H1 (cell line): ENCODE data around the gene GREB1.
A peak's percentile ranks its signal among the peaks of the same experiment; 100 is the strongest.

ENCODE experiments used
- BCL11A ChIP-seq, 2 experiments: IDR thresholded peaks; one replicate each; pipeline ENCODE4 v1.6.1; 2011; ENCODE audit warnings: low read depth in 2 of 2, low read length in 2 of 2, mild to moderate bottlenecking in 2 of 2
- CTCF ChIP-seq, 3 experiments: IDR thresholded peaks; 1 replicate in 2 of 3; 2 replicates in 1 of 3; pipeline versions ENCODE4 v1.5.1 to v1.6.1; 2011; ENCODE audit warnings: low read length in 3 of 3, mild to moderate bottlenecking in 3 of 3, inconsistent platforms in 2 of 3, low read depth in 1 of 3, moderate library complexity in 1 of 3; ENCODE audit not compliant: insufficient read depth in 1 of 3; ENCODE audit errors: control extremely low read depth in 1 of 3
- POLR2A ChIP-seq, 2 experiments: IDR thresholded peaks; 1 replicate in 1 of 2; 2 replicates in 1 of 2; pipeline ENCODE4 v1.6.1; 2011; ENCODE audit warnings: low read depth in 2 of 2, low read length in 2 of 2, mild to moderate bottlenecking in 2 of 2; ENCODE audit errors: control extremely low read depth in 1 of 2
- POLR2AphosphoS5 ChIP-seq: IDR thresholded peaks from 2 replicates; pipeline ENCODE4 v1.6.1; 2011; ENCODE audit warnings: low read depth, low read length
- TAF7 ChIP-seq: optimal IDR thresholded peaks from 2 replicates; pipeline ENCODE3; 2011; ENCODE audit warnings: low read depth, mild to moderate bottlenecking, inconsistent platforms, low read length, moderate library complexity, borderline replicate concordance

GRCh38 chr2:11688222-11689069 is 154.6 kb downstream of the GREB1 start:
- TF ChIP-seq POLR2A (IDR thresholded peaks at IDR 0.05; ENCODE audit: control extremely low read depth in 1 of 2, low read depth in 2 of 2, low read length in 2 of 2) (no peak), CTCF (IDR thresholded peaks at IDR 0.05; ENCODE audit: control extremely low read depth in 1 of 3, insufficient read depth in 1 of 3, low read depth in 1 of 3, low read length in 3 of 3) (peak; percentile 80 to 88 (median 82)), BCL11A (IDR thresholded peaks at IDR 0.05; ENCODE audit: low read depth in 2 of 2, low read length in 2 of 2) (no peak), POLR2AphosphoS5 (no peak), TAF7 (no peak)
